OCI-LY3 (cell line): ENCODE measurements around the gene ZNF576.

Source experiments
- CTCF ChIP-seq: fragments of 200-600, 300-600 bp; sonication (generic); IDR thresholded peaks from 2 replicates; pipeline ENCODE4 v1.5.1; 2014; ENCODE audit warnings: antibody characterized with exemption, low read length, low read depth
- EZH2phosphoT487 ChIP-seq: fragments of 200-600 bp; shearing (Covaris generic); IDR thresholded peaks from 2 replicates; pipeline ENCODE4 v1.6.1; 2018; ENCODE audit warnings: antibody characterized with exemption, mixed run types, low read depth

- no peak for TF ChIP-seq CTCF
- no peak for TF ChIP-seq EZH2phosphoT487
These were observed 27.7 kb downstream of the ZNF576 start for GRCh38 chr19:43623889-43624670.
